Breast epithelium (tissue), 3 donors: ENCODE measurements around the gene AKR7A2.

Experiments used
- CTCF ChIP-seq, 3 donors: fragments of 450-650 bp; IDR thresholded peaks; one replicate each; pipeline ENCODE4 v1.5.1; 2016 to 2017; ENCODE audit warnings: antibody characterized with exemption in 3 of 3, mild to moderate bottlenecking in 3 of 3, moderate library complexity in 3 of 3
- POLR2A ChIP-seq: fragments of 450-650 bp; IDR thresholded peaks from one replicate; pipeline ENCODE4 v1.6.1; 2016; ENCODE audit warnings: antibody characterized with exemption, mild to moderate bottlenecking, moderate library complexity
- POLR2AphosphoS5 ChIP-seq, 3 donors: sonication (generic); formaldehyde crosslinking; IDR thresholded peaks; one replicate each; pipeline ENCODE4 v1.6.1; 2017; ENCODE audit warnings: antibody characterized with exemption in 3 of 3

DNA sequence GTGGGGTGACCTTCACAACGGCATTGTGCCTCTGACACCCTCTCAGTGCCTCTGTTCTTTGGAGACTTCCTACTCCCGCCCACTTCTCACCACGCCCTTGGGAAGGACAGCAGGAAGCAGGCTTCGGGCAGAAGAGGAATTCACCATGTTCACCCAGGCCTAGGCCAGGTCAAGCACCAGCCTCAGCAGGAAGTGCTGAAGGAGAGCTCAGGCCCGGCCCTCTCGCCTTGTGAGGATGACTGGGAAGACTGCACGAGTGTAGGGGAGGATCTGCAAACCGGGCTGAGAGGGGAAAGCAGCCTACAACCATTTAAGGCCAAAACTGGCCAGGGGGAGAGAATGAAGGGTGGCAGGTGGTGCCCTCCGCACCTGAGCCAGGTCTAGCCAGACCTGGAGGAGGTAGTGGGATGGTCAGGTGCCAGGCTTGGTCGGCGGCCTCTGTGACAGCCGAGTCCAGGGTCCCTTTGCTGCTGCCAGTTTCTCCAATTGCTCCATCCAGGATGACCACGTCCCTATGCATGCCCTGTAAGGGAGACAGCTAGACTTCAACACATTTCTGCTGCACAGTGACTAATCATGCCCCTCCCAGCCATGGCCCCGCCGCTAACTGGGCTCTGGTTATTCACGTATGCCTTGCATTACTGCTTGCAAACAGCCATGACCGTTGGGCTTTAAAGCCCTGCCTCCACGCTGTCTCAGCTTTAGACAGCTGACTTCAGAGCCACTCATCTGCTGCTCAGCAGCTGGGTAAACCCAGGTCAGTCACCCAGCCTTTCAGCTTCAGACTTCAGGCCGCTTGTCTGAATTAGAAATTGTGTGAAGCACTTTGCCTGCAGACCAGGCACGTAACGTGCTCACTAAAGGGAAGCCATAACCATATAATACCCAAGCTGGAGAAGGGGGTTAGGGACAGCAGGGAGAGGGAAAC lies 51.5 kb downstream of the AKR7A2 start:
- TF ChIP-seq POLR2AphosphoS5 (IDR thresholded peaks at IDR 0.05) = no peak
- no peak for TF ChIP-seq CTCF (IDR thresholded peaks at IDR 0.05)
- TF ChIP-seq POLR2A = no peak
